HG02798 (cell line): ENCODE results near the gene SH3BP4.

Source experiments
- ATAC-seq: cut with Tn5 transposase; IDR thresholded peaks from one replicate; pipeline ENCODE4 v1.9.1; 2021; ENCODE audit warnings: mild to moderate bottlenecking; ENCODE audit not compliant: unreplicated experiment, poor library complexity

SH3BP4 gene

GRCh38 chr2:234979204-234980167 lies 27.7 kb downstream of the SH3BP4 start:
- ATAC-seq, result no peak

- ATAC-seq, result no peak
Measured at GRCh38 chr2:234980451-234981187, 28.8 kb downstream of the SH3BP4 start.

- no peak for ATAC-seq
Measured at GRCh38 chr2:234981197-234982095, 29.6 kb downstream of the SH3BP4 start.

GRCh38 chr2:234982096-234982834 lies 30.4 kb downstream of the SH3BP4 start:
- ATAC-seq, result no peak

- ATAC-seq, result no peak
Measured at GRCh38 chr2:234983011-234983726, 31.4 kb downstream of the SH3BP4 start.

- no peak for ATAC-seq
Measured at GRCh38 chr2:234985608-234986245, 33.9 kb downstream of the SH3BP4 start.

- ATAC-seq, result no peak
Measured at GRCh38 chr2:234986390-234986789, 34.6 kb downstream of the SH3BP4 start.

- ATAC-seq, result no peak
Measured at GRCh38 chr2:234986876-234987720, 35.3 kb downstream of the SH3BP4 start.

GRCh38 chr2:234987754-234988153 lies 35.9 kb downstream of the SH3BP4 start:
- no peak for ATAC-seq

- no peak for ATAC-seq
Measured at GRCh38 chr2:234988491-234988890, 36.7 kb downstream of the SH3BP4 start.

- ATAC-seq, result no peak
Measured at GRCh38 chr2:234989183-234989701, 37.4 kb downstream of the SH3BP4 start.

- ATAC-seq, result no peak
Measured at GRCh38 chr2:234990300-234990699, 38.5 kb downstream of the SH3BP4 start.

GRCh38 chr2:234991290-234991689 lies 39.5 kb downstream of the SH3BP4 start:
- no peak for ATAC-seq

GRCh38 chr2:234991793-234992192 lies 40.0 kb downstream of the SH3BP4 start:
- no peak for ATAC-seq

- ATAC-seq, result no peak
Measured at GRCh38 chr2:234992196-234992595, 40.4 kb downstream of the SH3BP4 start.

- no peak for ATAC-seq
Measured at GRCh38 chr2:234992624-234993349, 41.0 kb downstream of the SH3BP4 start.

- no peak for ATAC-seq
Measured at GRCh38 chr2:234993541-234993981, 41.7 kb downstream of the SH3BP4 start.
